NCI-H1092 (cell line): Measurements from ENCODE around the gene DAB2.

ENCODE experiments used
- DNase-seq: peaks from one replicate; lab custom pipeline; 2025; lab: John Stamatoyannopoulos, UW

Gene DAB2

DNA sequence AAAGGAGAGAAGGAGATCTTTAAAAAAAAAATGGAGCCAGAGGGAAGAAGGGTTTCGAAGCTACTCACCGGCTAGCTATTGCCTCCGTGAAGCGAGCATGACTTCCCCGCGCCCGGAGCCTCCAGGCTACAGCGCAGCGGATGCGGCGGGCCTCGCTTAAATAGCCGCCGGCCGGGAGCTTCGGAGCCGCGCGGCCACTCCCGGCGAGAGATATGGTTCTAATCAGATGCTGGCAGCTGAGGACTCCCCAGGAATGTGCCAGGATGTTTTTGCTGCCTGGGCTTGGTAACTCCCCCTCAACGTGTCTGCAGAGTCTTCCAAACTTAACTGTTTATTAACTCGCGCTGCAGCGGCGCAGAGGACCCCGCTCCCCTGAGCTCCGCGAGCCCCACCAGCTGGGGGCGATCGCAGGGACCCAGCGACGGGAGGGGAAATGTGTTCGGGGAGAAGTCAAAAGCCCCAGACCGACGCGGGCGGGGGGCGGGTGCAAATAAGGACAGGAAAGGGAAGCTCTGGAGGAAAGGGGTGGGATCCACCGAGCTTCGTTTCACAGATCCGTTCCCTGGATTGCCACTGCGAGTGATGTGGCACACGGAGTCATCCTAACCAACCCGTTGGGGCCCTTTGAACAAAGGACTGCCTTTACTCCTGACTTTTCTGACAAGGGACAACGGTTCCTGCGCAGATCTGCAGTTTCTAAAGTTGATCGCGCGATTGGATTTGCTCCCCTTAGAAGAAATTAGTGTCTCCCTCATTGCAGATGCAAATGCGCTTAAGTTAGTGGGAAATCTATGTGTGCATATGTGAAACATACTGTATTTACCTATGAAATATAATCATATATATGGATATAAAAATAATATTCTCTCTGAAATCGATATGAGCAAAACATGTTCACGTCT lies at the start of gene DAB2:
Gene DAB2 (minus strand): TSS at position 245 of the 902 bp plus-strand sequence. CDS start 30,660 bp downstream, outside the sequence.
- no peak for DNase-seq

DNA sequence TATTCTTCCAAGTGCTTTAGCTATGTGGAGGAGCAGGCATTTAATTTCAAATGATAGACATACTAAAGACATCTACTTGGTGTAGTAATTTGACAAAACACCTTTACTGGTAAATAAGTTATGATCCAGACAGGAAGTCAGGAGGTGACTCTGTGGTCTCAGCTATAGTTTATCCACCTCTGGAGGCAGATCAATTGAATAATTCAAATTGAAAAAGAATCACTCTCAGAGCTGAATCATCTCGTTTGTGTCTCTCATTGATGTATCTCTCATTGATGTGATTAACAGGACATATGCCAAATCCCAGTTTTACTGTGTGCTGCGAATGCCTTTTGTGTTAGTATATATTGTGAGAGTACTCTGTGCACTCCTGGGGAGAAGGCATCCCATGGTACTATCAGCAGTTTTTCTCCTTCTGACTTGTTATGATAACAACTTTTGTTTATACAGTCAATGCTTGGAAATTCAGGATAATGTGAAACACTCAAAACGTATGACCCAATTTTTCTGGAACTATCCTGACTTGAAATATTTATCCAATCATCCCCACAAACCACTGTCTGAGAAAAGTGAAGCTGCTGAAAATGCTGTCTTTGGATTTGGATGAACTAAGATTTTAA lies 48.5 kb upstream of the DAB2 start:
- no peak for DNase-seq

DNA sequence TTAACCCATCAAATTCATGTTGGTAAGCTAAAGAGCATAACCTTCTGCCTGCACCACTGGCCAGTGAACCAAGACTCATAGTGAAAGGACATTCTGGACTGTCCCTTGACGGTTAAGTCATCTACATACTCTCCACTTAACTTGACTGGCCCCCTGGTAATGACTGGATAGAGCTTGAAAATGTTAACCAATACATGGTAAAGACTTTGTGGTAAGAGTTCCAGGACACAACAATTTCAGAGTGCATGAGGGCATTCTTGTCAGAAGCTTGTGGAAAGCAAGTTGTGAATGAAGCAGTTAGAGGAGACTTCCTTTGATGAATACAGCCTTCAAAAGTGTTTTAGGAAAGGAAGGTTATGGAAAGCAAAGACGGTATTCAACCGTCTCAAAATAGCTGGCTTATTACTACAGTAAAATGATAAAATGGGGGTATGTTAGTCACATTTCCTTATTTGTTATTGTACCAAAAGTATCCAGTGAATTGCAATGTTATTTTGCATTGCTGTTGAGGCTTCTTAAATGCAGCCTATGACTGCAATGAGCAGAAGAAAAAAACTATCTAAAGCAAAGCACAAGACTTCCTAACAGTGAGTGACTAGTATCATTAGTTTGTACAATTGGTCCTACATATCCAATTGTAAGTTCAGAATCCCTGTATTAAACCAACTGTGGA lies 47.2 kb upstream of the DAB2 start:
- DNase-seq: no peak

DNA sequence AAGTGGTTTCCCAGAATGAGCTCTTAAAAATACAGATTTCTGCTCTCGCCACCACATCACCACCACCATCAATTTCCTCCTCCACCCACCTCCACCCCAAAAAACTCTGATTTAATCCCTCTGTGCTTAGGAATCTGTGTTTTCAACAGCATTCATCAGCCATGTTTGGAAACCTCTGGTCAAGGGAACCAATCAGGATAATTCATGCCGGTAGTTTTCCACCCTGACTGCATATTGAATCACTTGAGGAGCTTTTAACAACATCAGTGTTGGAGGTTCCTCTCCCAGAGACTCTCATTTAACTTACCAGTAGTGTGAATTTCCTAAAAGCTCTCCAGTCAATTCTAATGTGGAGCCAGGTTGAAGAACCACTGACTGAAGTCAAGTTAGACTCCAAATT lies 46.0 kb upstream of the DAB2 start:
- no peak for DNase-seq

DNA sequence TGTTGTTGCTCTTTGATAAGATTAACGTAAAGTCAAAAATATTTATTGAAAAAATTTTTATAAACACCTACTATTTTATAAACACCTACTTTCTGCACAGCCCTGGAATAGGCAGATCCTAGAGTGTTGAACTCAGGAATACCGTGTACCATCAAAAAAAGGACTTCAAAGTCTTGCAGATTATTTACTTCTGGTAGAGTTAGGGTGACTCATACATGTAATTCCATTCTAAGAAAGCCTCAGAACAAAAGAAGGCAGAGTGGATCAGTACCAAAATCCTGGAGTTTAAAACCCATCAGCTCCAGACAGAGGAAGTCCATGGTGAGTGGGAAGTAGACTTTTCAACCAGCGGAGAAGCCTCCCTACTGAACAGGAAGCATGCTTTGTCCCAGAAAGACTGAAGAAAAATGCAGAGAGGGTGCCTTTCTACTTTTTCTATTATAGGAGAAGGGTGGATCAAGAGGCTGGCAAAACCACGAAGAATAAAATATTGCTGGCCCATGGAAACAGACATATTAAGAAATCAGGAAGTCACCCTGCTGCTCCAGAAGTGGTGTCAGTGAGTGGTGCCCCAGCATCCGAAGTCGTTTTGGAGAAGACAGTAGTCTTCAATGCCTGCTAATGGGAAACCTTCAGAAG lies 45.1 kb upstream of the DAB2 start:
- DNase-seq: no peak

DNA sequence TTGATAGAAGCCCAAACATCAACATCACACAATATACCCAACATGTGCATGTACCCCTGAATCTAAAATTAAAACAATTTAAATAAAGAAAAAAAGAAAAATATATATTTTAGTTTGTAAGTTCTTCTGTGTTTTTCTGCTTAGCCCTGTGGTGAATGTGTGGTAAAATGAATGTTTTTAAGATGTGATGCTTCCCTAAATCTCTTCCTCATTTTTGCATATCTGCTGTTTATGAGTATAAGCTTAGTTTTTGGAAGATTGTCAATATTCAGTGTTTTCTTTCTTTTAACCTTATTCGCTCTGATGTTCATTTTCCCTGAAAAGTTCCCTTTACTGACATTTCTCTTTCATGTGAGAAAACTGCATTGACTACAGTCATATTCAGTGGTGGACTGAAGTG lies 44.4 kb upstream of the DAB2 start:
- DNase-seq: no peak

DNA sequence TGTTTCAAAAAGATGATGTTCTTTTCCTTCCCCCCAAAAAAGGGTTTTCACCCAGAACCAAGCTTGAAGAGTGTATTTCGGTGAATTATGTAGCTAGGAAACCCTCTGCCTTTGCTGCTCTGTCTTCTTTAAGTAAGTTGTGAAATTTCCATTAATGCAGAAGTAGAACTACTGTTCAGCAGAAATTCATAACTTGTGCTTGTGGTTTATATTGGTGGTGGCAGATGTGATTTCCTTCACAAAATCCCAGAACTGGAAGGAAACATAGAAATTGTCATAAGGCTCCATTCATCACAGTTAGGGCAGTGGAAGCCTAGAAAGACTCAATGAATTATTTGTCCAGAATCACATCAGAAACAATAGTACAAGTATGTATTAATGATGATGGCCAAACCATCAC lies 42.1 kb upstream of the DAB2 start:
- DNase-seq: no peak

DNA sequence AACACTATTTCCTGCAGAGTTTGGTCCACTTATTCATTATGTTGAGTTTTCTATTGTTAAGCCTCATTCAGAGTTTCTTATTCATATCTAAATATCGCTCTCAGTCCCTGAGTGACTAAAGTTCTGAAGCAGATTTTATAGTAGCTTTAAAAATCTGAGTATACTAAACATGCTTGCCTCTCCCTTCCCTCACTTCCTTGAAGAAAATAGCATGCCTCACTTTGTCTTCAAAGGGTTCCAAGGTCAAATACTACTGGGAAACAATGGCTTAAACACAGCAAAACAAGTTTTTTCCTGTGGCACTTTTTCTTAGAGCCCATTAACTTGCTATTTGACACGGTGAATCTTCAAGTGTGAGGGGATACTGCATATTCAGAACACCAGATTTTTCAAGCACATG lies 41.1 kb upstream of the DAB2 start:
- no peak for DNase-seq

DNA sequence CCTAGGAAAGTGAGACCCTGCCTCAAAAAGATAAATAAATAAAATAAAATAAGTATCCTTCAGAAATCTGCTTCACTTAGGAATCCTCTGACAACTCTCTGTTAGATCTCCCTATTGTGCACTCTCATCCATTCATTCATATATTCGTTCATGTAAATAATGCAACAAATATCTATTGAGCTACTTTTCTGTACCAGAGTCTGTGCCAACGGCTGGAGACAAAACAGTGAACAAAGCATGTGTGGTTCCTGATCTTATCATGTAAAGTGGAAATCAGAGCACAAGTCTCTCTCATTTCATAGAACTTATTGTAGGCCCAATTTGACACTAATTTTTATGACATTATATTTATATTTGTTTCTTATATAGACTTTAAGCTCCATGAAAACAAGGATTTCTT lies 40.3 kb upstream of the DAB2 start:
- no peak for DNase-seq

DNA sequence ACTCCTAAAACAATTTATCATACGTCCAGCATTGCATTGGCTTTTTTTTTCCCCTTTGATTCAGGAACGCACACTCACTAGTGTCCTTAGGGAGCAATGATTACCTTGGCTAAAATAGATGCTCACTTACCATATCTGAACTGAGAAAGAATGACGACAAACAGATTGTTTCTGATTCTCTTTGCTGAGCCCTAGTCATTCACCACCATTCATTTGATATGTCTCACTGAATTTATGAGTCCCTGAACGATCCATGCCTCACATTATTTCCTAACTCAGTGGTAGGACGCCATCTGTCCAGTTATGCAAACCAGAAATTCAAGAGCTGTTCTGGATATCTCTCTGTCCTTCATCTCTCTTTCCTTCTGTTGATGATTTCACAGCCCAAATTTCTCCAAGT lies 39.3 kb upstream of the DAB2 start:
- no peak for DNase-seq

DNA sequence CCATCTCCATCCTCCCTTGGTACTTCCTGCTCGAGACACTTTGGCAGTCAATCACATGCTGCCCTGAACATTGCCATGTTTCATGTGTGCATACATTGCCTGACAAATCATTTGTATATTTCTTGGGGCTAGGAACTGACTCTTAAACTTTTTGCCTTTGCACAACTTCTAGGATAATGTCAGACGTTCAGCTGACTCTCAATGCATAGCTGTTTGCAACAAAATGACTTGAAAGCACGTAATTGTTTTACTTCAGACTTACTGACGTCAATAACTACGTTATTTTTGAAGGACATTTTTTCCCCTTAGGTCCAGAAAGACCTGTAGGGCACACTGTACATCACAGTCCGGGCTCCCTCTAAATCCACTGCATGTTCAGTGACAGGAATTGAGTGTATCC lies 37.4 kb upstream of the DAB2 start:
- no peak for DNase-seq

DNA sequence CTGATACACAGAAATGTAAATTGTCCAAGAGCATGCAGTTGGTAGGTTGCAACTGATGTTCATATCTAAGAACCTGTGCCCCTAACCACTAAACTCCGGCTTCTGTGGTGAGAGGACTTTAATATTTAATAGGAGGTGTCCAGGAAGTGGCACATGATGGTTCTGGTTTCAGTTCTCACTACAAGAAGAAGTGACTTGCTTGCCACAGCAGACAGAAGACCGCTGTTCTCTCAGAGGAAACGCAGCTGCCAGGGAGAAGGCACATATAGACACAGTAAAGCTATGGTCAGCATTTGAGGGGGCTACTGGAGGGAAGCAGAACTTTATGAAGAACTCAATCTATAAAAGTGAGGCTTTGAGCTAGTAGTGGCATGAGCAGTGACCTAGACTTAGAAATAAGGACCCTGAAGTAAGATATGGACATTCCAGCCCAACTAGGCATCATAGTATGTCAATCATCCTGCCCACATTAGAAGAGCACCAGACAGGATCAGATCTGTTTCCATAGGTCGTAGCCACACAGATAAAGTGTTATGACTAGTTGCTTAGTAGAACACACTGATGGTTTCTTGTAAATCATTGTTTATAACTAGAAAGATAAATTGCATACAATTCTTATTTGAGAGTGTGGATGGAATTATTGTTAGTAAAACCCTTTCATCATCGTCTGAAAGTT lies 36.4 kb upstream of the DAB2 start:
- DNase-seq: no peak

DNA sequence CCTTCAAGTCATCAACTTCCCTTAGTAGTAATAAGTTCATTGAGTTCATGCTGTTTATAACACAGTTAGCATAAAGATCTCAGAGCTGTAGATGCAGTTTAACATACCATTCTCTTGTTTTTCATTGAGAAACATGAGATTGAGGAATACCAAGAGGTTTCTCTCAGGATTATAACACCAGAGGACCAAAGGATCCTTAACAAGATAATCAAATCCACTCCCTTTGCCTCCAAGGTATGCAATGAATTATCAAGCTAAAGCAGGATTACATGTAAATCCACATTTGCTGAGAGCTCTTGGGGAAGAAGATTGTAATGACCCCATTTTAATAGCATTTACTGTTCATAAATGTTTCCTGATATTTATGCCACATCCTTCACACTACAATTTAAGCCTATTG lies 35.1 kb upstream of the DAB2 start:
- no peak for DNase-seq

DNA sequence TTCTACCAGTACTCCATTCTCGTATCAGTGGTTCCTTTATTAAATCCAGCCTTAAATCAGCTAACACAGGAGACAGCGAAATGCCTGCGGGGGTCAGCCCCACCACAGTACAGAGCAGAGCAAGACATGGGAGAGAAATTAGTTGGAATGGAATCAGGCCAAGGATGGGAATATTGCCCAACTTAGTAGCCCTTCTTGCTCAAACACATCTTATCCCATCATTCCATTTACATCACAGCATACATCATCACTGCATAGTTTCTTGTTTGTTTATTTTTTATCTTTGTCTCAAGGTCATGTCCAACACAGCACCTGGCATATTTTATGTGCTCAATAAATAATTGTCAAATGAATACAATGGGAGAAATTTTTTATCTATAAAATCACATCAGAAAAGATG lies 34.3 kb upstream of the DAB2 start:
- no peak for DNase-seq

DNA sequence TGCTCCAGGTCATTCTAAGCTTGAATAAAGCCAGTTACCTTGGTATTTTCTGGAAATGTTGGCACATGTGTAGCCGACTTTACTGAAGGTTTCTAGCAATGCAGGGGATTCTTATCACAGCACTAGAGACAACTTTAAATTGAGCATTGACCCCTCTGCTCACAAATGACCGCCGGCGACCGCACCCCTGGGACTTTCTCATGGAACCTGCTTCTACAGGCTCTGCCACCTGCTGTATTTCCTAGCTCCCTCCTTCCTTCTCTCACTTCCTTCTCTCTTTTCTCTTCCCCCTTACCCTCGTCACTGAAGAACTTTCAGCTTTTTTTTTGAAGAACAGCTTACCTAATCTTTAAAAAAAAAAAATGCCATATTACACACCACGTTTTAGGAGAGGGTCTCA lies 30.9 kb upstream of the DAB2 start:
- no peak for DNase-seq

DNA sequence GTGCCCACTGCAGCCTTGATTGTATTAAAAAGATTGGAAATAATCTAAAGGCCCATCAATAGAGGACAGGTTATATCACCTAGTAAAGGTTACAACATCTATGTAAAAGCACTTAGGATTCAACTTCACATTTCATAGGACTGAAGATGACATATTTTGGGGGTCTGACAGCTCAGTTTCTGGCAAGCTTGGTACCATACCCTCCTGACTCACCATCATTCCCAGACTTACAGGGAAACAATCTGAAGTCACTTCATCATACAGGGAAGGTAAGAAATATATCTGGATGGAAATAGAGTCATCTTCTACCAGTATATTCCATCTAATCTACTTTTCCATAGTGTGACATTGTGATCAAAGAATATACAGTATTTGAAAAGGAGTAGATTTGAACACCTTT lies 28.8 kb upstream of the DAB2 start:
- DNase-seq: no peak

DNA sequence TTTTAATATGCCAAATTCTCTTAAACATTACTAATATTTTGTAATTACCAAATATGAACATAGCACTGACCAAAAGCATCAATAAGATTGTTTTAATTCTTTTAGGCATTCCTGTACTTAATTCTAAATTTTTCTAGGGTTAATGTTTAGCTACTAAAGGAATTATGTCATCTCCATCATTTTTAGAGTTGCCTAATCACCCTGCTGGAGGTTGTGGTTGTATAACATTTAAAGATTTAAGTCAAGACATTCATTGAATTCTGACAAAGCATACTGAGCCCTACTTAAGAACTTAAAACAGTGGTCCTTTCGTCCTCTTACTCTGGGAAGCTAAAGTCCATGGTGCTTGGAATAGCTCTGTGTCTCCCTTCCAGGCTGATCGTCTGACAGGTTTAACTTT lies 28.1 kb upstream of the DAB2 start:
- DNase-seq: no peak

DNA sequence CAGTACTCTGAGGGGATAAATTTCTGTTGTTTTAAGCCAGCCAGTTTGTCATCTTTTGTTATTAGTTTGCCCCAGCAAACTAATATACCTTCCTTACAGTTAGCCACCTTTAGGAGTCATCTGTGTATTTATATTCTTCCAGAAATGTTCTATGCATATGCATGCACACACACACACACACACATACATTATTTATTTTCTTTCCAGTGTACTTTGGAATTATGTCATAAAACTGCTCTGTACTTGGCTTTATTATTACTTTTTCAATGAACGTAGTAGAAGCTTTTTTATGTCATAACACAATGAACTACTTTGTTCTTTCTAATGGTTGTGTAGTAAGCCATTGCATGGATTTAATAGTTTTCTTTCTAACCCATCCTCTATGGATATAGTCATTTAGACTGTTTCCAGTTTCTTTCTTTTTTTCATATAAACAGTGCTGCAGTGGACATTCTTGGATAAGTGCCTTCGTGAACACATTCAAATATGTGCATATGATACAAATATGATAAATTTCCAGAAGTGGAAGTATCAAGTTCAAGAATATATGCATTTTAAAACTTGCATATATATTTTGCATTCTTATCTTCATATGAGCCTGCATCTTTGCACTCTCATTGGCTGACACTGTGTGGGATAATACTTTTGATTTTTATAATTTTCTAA lies 26.6 kb upstream of the DAB2 start:
- DNase-seq: no peak

DNA sequence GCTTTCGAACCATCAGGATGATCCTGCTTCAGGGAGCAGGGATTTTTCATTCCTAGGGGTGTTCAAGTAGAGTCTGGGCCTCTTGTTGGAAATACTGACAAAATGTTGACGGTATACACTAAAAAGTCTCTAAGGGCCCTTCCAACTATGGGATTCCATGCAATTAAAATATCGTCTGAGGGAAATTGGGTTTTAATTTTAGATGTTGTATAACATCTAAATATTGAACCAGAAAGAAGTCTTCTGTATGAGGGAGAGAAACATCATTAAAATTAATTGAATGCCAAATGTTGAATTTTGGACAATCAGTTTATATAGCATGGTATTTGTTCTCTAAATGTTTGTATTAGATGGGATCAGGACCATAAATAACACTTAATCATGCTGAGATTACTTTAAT lies 25.7 kb upstream of the DAB2 start:
- DNase-seq: no peak

DNA sequence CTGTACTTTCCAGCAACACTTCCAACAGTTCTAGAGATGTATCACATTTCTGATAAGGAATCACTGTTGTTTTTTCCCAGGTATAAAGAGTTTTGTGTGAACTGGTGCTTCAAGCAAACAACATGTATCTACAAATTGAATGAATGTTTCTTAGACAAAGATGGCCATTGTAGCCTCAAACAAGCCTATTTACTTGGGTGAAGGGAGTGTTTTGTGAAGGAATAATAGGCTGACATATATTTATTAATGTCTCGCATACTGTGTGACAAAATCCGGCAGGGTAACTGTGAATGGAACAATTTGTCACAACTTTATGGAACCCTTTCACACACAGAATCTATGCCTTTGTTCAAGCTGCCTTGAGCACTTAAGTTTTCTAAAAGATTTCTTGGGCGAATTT lies 24.8 kb upstream of the DAB2 start:
- DNase-seq: no peak

DNA sequence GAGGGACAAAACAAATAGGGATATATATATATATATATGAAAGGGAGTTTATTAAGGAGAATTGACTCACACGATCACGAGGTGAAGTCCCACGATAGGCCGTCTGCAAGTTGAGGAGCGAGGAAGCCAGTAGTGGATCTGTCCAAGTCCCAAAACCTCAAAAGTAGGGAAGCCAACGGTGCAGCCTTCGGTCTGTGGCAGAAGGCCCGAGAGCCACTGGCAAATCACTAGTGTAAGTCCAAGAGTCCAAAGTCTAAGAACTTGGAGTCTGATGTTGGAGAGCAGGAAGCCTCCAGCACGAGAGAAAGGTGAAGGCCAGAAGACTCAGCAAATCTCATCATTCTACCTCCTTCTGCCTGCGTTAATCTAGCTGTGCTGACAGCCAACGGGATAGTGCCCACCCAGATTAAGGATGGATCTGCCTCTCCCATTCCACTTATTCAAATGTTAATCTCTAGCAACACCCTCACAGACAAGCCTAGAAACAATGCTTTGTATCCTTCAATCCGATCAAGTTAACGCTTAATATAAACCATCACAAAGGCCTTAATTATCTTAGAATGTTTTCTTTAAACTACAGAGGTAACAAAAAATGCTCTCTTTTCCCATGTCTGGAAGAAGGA lies 23.8 kb upstream of the DAB2 start:
- no peak for DNase-seq
